A549 (cell line): ENCODE results near the gene SLC1A2. TPM values are rescaled to one million over a fixed set of nuclear protein-coding genes. Genes with fewer than 3 reads are reported as not detected.

Experiments
- ATAC-seq, 2 experiments: fragments of 200-7000 bp in 1 of 2; fragments of >200 bp in 1 of 2; cut with Nextera tagmentation in 1 of 2; cut with Tn5 transposase in 1 of 2; 3 replicates each; pipeline versions ENCODE4 v1.8.0 to v1.9.1; 2018 to 2020; ENCODE audit warnings: mild to moderate bottlenecking in 1 of 2, moderate library complexity in 1 of 2
- CTCF ChIA-PET: fragments of 300-600 bp; sonication (Branson Sonifier 250); formaldehyde crosslinking; extraction: SDS; loops from one replicate; lab custom pipeline; 2021; ENCODE audit warnings: antibody characterized with exemption, inconsistent platforms; lab: Yijun Ruan, JAX
- POLR2A ChIA-PET: fragments of 350-600 bp; formaldehyde crosslinking; extraction: SDS; loops from one replicate; lab custom pipeline; 2021; ENCODE audit warnings: antibody characterized with exemption, inconsistent platforms; lab: Yijun Ruan, JAX
- DNase-seq, 2 experiments: peaks; one replicate each; pipeline versions ENCODE4 v3.0.0 to v3.0.0-alpha.2; 2011 to 2016; ENCODE audit warnings: low read depth in 1 of 2, low spot score in 1 of 2
- FAIRE-seq: peaks from 2 replicates; lab custom pipeline; 2011; peaks lifted over from hg19 to GRCh38; lab: Jason Lieb, UNC
- H3K27ac ChIP-seq, 2 experiments: fragments of >200 bp; sonication (Bioruptor Twin); formaldehyde crosslinking; 3 replicates each; pipeline ENCODE4 v1.5.1; 2016 to 2017
- H3K4me1 ChIP-seq: fragments of >200 bp; sonication (Bioruptor Twin); formaldehyde crosslinking; 3 replicates; pipeline ENCODE4 v1.6.1; 2016
- H3K4me2 ChIP-seq: fragments of >200 bp; sonication (Bioruptor Twin); formaldehyde crosslinking; 3 replicates; pipeline ENCODE4 v1.6.1; 2016
- H3K4me3 ChIP-seq: fragments of >200 bp; sonication (Bioruptor Twin); formaldehyde crosslinking; 3 replicates; pipeline ENCODE4 v1.5.1; 2016
- H3K9me3 ChIP-seq: fragments of >200 bp; sonication (Bioruptor Twin); formaldehyde crosslinking; 3 replicates; pipeline ENCODE4 v1.6.1; 2016
- BCL3 ChIP-seq: fragments of >200 bp; sonication (Bioruptor Twin); formaldehyde crosslinking; IDR thresholded peaks from 3 replicates; pipeline ENCODE4 v1.6.1; 2016
- CBX8 ChIP-seq: fragments of 200-600 bp; sonication (generic); IDR thresholded peaks from 2 replicates; pipeline ENCODE4 v1.6.1; 2016
- CTCF ChIP-seq: fragments of >200 bp; sonication (Bioruptor Twin); formaldehyde crosslinking; IDR thresholded peaks from 3 replicates; pipeline ENCODE4 v1.5.1; 2016
- EP300 ChIP-seq, 2 experiments: fragments of >200 bp; sonication (Bioruptor Twin); formaldehyde crosslinking; IDR thresholded peaks; 2 replicates in 1 of 2; 3 replicates in 1 of 2; pipeline ENCODE4 v1.6.1; 2016 to 2017
- FOSL2 ChIP-seq, 2 experiments: fragments of 450-650 bp in 1 of 2; fragments of >200 bp in 1 of 2; sonication (Bioruptor Twin) in 1 of 2; formaldehyde crosslinking; IDR thresholded peaks; 2 replicates each; pipeline versions ENCODE4 v1.5.0 to v1.6.1; 2016 to 2020; ENCODE audit warnings: mild to moderate bottlenecking in 1 of 2, moderate library complexity in 1 of 2
- GATA3 ChIP-seq: IDR thresholded peaks from 2 replicates; pipeline ENCODE4 v1.6.1; 2012; ENCODE audit warnings: borderline replicate concordance
- HMGXB4 ChIP-seq: fragments of 250-450 bp; sonication (Bioruptor Pico); IDR thresholded peaks from 2 replicates; pipeline ENCODE4 v1.5.0; 2021; ENCODE audit warnings: mild to moderate bottlenecking, moderate library complexity, borderline replicate concordance
- HOXB13 ChIP-seq: fragments of 250-450 bp; sonication (Bioruptor Pico); IDR thresholded peaks from 2 replicates; pipeline ENCODE4 v1.5.0; 2020; ENCODE audit warnings: low read depth, mild to moderate bottlenecking, moderate library complexity
- MAX ChIP-seq: IDR thresholded peaks from 2 replicates; pipeline ENCODE4 v1.6.1; 2012
- NFE2L2 ChIP-seq: fragments of 150-350 bp; conservative IDR thresholded peaks from 2 replicates; pipeline ENCODE4 v1.6.1; 2014; ENCODE audit warnings: low read length
- RFX5 ChIP-seq: fragments of 450-650 bp; IDR thresholded peaks from 2 replicates; pipeline ENCODE4 v1.7.1; 2014; ENCODE audit warnings: antibody characterized with exemption, mild to moderate bottlenecking, moderate library complexity
- ZFP36 ChIP-seq: fragments of 450-650 bp; IDR thresholded peaks from 2 replicates; pipeline ENCODE4 v1.6.1; 2014; ENCODE audit warnings: borderline replicate concordance; ENCODE audit not compliant: partially characterized antibody
- WGBS: methylation state at CpG from one replicate; pipeline ENCODE4 v1.1.6; 2017; ENCODE audit errors: missing lambda C conversion rate; 5-methylcytosine and 5-hydroxymethylcytosine counted together
- polyA plus RNA-seq, 4 experiments: library from polyadenylated mRNA; depleted of rRNA in 3 of 4; stranded (reverse); fragments of >200 nt; fragmentation: RNase III in 1 of 4; extraction: RNeasy Plus Mini Kit Qiagen cat#74134 plus additional on column Dnase treatment in 1 of 4; gene quantifications; 2 replicates in 3 of 4; 3 replicates in 1 of 4; pipeline ENCODE4 v1.2.3, GENCODE V29; 2011 to 2017
- TF ChIP-seq, protein P1 (sequence below): fragments of >200 bp; sonication (Bioruptor Twin); formaldehyde crosslinking; IDR thresholded peaks from 2 replicates; pipeline ENCODE4 v1.6.1; 2016
- TF ChIP-seq, protein P2 (sequence below): fragments of 250-450 bp; sonication (Bioruptor Pico); IDR thresholded peaks from 2 replicates; pipeline ENCODE4 v1.5.0; 2020; ENCODE audit warnings: low read depth, mild to moderate bottlenecking, moderate library complexity

Gene SLC1A2
- polyA plus RNA-seq, 2 of the 4 experiments (the other 2 are of a cell fraction): 0.01 to 0.14 TPM

GRCh38 chr11:35324183-35324886 lies 95.0 kb downstream of the SLC1A2 start:
- H3K9me3 ChIP-seq: no peaks in the 10 kb centered on the region
- FAIRE-seq: no peak
- H3K4me2 ChIP-seq: no peak overlapping the region
- POLR2A ChIA-PET: no interaction called here
- DNase-seq: no peak
- no peak overlapping the region for H3K4me3 ChIP-seq
- no peak overlapping the region for H3K27ac ChIP-seq
- no peaks in the 10 kb centered on the region for H3K4me1 ChIP-seq
- ATAC-seq: no peak
- TF ChIP-seq MAX: no peak
- CTCF ChIA-PET: interaction anchor here (0.7 to 1.1 kb wide), 2 partner anchors 8 to 14 kb away, joined by 3 read pairs; no protein-coding TSS in a partner anchor

- H3K27ac ChIP-seq: no peak overlapping the region
- ATAC-seq: no peak
- POLR2A ChIA-PET: no interaction called here
- no peak for FAIRE-seq
- TF ChIP-seq EP300 (IDR thresholded peaks at IDR 0.05) (no peak), HOXB13 (CRISPR knock-in tag) (no peak), HMGXB4 (CRISPR knock-in tag) (no peak), CTCF (no peak), CBX8 (no peak), BCL3 (no peak), FOSL2 (IDR thresholded peaks at IDR 0.05) (no peak), FOSL2 (CRISPR knock-in tag; IDR thresholded peaks at IDR 0.05) (no peak), NFE2L2 (no peak), RFX5 (no peak), MAX (no peak), GATA3 (no peak), ZFP36 (no peak)
- TF ChIP-seq, protein P1, sequence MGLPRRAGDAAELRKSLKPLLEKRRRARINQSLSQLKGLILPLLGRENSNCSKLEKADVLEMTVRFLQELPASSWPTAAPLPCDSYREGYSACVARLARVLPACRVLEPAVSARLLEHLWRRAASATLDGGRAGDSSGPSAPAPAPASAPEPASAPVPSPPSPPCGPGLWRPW: no peak
- TF ChIP-seq, protein P2, sequence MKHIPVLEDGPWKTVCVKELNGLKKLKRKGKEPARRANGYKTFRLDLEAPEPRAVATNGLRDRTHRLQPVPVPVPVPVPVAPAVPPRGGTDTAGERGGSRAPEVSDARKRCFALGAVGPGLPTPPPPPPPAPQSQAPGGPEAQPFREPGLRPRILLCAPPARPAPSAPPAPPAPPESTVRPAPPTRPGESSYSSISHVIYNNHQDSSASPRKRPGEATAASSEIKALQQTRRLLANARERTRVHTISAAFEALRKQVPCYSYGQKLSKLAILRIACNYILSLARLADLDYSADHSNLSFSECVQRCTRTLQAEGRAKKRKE: no peak
- TF ChIP-seq, all 56 proteins: peak for 0
- H3K4me2 ChIP-seq: no peak overlapping the region
- H3K4me1 ChIP-seq: no peaks in the 10 kb centered on the region
- H3K9me3 ChIP-seq: no peaks in the 10 kb centered on the region
- no peak overlapping the region for H3K4me3 ChIP-seq
- CTCF ChIA-PET: interaction anchor here (1.1 to 2.4 kb wide), 2 partner anchors 13 to 18 kb away, joined by 3 to 6 read pairs; no protein-coding TSS in a partner anchor
- no peak for DNase-seq
- WGBS: 46% methylated on average over 9 of the region's 9 CpGs
Observed at GRCh38 chr11:35323076-35323868, 96.1 kb downstream of the SLC1A2 start.
